Colonic mucosa (tissue), 4 donors: Measurements from ENCODE around the gene ACER2. TPM values are rescaled to one million over a fixed set of nuclear protein-coding genes. Genes with fewer than 3 reads are reported as not detected.
A peak's percentile ranks its signal among the peaks of the same experiment; 100 is the strongest.

Experiments used
- DNase-seq: peaks from one replicate; pipeline ENCODE4 v3.0.0-alpha.2; 2020
- H3K27ac ChIP-seq: fragments of 200-600 bp; one replicate; pipeline ENCODE4 v1.8.0; 2021
- H3K27me3 ChIP-seq: fragments of 200-600 bp; one replicate; pipeline ENCODE4 v1.8.0; 2021
- H3K36me3 ChIP-seq: fragments of 200-600 bp; one replicate; pipeline ENCODE4 v1.8.0; 2021
- H3K4me1 ChIP-seq: fragments of 200-600 bp; one replicate; pipeline ENCODE4 v1.8.0; 2021; ENCODE audit warnings: mild to moderate bottlenecking
- H3K4me3 ChIP-seq: fragments of 200-600 bp; one replicate; pipeline ENCODE4 v1.8.0; 2021
- H3K9ac ChIP-seq, 2 donors: one replicate each; pipeline ENCODE4 v1.7.0; 2013; ENCODE audit warnings: control low read depth in 2 of 2, low read depth in 2 of 2, low read length in 2 of 2
- H3K9me3 ChIP-seq: fragments of 200-600 bp; one replicate; pipeline ENCODE4 v1.8.0; 2021
- intact Hi-C: fragments of 100-400 bp; cut with DNase I; formaldehyde crosslinking; loops from one replicate; pipeline ENCODE4 v1.14.1; 2022
- total RNA-seq, 2 donors: library from RNA; stranded (reverse); fragmentation: NEBNext Ultra II Directional in 1 of 2; extraction: Animal tissue kit (Norgen Biotek cat#: 25700) in 1 of 2; gene quantifications; one replicate each; pipeline ENCODE4 v1.2.1, GENCODE V29; 2021
- TF ChIP-seq, protein P1 (sequence below): fragments of 200-600 bp; IDR thresholded peaks from one replicate; pipeline ENCODE4 v1.8.0; 2022; ENCODE audit warnings: antibody characterized with exemption, mild to moderate bottlenecking
- donor health status: healthy.
- donor health status: DM: no; HTN: no; CAD: no.
- donor health status: DM: no; HTN: no; CAD: no.

ACER2 gene
- total RNA-seq, 2 donors from 2014 or later = 10.6 to 11.9 TPM

DNA sequence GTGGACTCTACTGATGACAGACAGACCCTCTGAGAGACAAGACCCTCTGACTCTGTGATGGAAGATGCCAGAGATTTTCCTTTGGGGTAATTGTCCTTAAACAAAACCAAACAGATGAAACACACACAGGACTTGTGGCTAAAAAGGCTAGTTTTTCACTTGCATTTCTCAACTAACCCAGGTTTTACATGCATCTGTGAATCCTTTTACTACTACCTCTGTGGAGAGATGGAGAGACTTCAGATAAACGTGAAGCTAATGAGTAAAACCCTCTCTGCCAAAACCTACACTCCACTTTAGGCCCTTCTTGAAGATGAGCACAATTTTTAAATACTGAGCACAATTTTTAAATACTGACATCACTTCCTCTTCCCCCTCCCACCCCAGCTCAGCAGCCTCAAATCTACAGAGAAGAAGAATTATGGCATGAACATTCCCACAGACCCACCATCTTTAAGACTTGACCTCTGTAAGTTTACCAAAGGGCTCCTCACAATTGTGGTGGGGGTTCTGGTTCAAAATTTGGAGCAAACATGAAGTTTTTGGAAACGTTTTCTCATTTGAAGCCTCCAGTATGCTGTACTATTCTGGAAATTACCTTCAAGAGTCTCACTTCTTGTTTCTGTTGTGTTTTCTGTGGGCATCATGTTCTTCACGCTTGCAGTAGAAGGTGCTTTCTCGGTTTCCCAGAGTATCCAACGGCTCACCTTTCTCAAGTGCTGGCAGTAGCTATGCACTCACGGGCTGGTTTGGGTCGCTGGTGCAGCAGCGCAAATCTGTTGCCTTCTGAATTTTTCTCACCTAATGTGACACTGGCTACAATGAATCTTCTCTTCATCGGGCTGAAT is 42.7 kb downstream of the ACER2 start:
- no peak overlapping the region for H3K4me3 ChIP-seq
- H3K9ac ChIP-seq = no peak overlapping the region
- no peak for DNase-seq
- H3K27ac ChIP-seq = no peak overlapping the region
- no peaks in the 10 kb centered on the region for H3K4me1 ChIP-seq
- intact Hi-C loops = loop anchor here (10.0 kb wide), 1 partner anchor 367 kb away; no protein-coding TSS in a partner anchor
- H3K27me3 ChIP-seq = no peaks in the 10 kb centered on the region
- no peaks in the 10 kb centered on the region for H3K36me3 ChIP-seq
- no peaks in the 10 kb centered on the region for H3K9me3 ChIP-seq
- TF ChIP-seq, protein P1, sequence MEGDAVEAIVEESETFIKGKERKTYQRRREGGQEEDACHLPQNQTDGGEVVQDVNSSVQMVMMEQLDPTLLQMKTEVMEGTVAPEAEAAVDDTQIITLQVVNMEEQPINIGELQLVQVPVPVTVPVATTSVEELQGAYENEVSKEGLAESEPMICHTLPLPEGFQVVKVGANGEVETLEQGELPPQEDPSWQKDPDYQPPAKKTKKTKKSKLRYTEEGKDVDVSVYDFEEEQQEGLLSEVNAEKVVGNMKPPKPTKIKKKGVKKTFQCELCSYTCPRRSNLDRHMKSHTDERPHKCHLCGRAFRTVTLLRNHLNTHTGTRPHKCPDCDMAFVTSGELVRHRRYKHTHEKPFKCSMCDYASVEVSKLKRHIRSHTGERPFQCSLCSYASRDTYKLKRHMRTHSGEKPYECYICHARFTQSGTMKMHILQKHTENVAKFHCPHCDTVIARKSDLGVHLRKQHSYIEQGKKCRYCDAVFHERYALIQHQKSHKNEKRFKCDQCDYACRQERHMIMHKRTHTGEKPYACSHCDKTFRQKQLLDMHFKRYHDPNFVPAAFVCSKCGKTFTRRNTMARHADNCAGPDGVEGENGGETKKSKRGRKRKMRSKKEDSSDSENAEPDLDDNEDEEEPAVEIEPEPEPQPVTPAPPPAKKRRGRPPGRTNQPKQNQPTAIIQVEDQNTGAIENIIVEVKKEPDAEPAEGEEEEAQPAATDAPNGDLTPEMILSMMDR = no peak

- H3K27me3 ChIP-seq = no peaks in the 10 kb centered on the region
- H3K36me3 ChIP-seq = no peaks in the 10 kb centered on the region
- H3K9ac ChIP-seq = no peak overlapping the region
- no peaks in the 10 kb centered on the region for H3K4me1 ChIP-seq
- intact Hi-C loops = loop anchor here (5.0 to 10.0 kb wide), 2 partner anchors 79 to 372 kb away; no protein-coding TSS in a partner anchor
- H3K4me3 ChIP-seq = no peak overlapping the region
- no peak for DNase-seq
- TF ChIP-seq, protein P1 = no peak
- no peak overlapping the region for H3K27ac ChIP-seq
- H3K9me3 ChIP-seq = no peaks in the 10 kb centered on the region
These were observed 47.6 kb downstream of the ACER2 start for GRCh38 chr9:19456426-19456825.

DNA sequence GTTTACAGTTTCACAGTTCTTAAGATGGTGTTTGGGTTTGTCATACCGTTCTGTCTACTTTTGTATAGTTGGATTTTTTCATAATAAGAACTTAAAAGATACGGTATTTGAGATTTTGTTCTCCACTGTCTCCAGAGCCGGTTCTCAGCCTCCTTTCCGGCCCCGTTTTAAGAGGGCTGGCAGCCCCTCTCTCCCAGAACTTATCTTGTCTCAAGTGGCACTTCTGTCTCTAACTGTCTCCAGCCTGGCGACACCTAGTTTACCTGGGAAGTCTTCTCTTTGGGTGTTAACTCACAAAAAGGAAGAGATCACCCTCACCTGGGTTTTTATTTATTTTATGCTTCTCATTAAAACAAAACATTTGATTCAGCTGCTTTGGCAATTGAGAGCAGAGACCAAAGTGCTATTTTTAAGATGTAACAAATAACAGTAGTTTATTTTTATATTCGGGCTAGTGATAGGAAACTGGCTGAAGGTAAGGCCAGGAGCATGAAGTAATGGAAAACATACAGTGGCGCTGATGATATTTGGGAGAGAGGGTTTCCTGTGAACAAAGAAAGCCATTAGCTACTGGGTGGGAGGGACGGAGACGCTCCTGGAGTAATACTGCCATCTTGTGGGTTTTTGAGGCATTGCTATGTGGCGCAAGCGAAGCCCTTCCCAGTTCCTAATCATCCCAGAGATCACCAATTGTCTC is 48.3 kb downstream of the ACER2 start:
- H3K9me3 ChIP-seq = no peaks in the 10 kb centered on the region
- no peak overlapping the region for H3K27ac ChIP-seq
- no peaks in the 10 kb centered on the region for H3K27me3 ChIP-seq
- H3K9ac ChIP-seq = no peak overlapping the region
- intact Hi-C loops = loop anchor here (5.0 to 10.0 kb wide), 2 partner anchors 80 to 372 kb away; no protein-coding TSS in a partner anchor
- TF ChIP-seq, protein P1 = peak; percentile 95
- no peak overlapping the region for H3K4me3 ChIP-seq
- DNase-seq = peak; percentile 78
- no peaks in the 10 kb centered on the region for H3K36me3 ChIP-seq
- H3K4me1 ChIP-seq = no peaks in the 10 kb centered on the region

DNA sequence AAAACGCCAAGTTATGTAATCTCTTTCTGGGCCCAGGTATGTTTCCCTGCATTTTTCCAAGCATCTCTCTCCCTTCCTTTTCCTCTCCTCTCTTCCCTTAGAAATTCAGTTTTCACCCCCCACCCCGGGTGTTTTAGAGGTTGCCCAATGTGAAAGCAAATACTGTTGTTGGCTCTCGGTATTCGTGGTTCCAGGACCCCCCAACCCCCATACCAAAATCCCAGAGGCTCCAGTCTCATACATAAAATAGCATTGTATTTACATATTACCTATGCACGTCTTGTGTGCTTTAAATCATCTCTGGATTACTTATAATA is 48.8 kb downstream of the ACER2 start:
- Histone ChIP-seq H3K27ac (no peak overlapping the region), H3K27me3 (no peaks in the 10 kb centered on the region), H3K4me1 (no peaks in the 10 kb centered on the region), H3K4me3 (no peak overlapping the region), H3K36me3 (no peaks in the 10 kb centered on the region), H3K9ac (no peak overlapping the region), H3K9me3 (no peaks in the 10 kb centered on the region)
- TF ChIP-seq, protein P1 = no peak
- no peak for DNase-seq
- intact Hi-C loops = loop anchor here (5.0 to 10.0 kb wide), 2 partner anchors 80 to 373 kb away; no protein-coding TSS in a partner anchor

GRCh38 chr9:19460243-19460642 is 51.4 kb downstream of the ACER2 start:
- no peaks in the 10 kb centered on the region for H3K27me3 ChIP-seq
- H3K27ac ChIP-seq = no peak overlapping the region
- H3K4me1 ChIP-seq = no peaks in the 10 kb centered on the region
- no peaks in the 10 kb centered on the region for H3K9me3 ChIP-seq
- intact Hi-C loops = no loop called here
- no peaks in the 10 kb centered on the region for H3K36me3 ChIP-seq
- no peak overlapping the region for H3K4me3 ChIP-seq
- TF ChIP-seq, protein P1 = no peak
- no peak overlapping the region for H3K9ac ChIP-seq
- no peak for DNase-seq
